WTC11 (cell line): ENCODE data around the gene INVS.

Experiments used
- AFF4 ChIP-seq: sonication (generic); formaldehyde crosslinking; IDR thresholded peaks from 2 replicates; pipeline ENCODE4 v1.8.1; 2023; ENCODE audit warnings: mild to moderate bottlenecking, missing genetic modification reagents, borderline replicate concordance
- KAT7 ChIP-seq: sonication (generic); formaldehyde crosslinking; IDR thresholded peaks from 2 replicates; pipeline ENCODE4 v1.8.1; 2023; ENCODE audit warnings: missing genetic modification reagents, mild to moderate bottlenecking, borderline replicate concordance
- ZBTB21 ChIP-seq: sonication (generic); formaldehyde crosslinking; IDR thresholded peaks from 2 replicates; pipeline ENCODE4 v1.8.1; 2023; ENCODE audit warnings: mild to moderate bottlenecking, missing genetic modification reagents, borderline replicate concordance
- TF ChIP-seq, protein P1 (sequence below): sonication (generic); formaldehyde crosslinking; IDR thresholded peaks from 2 replicates; pipeline ENCODE4 v1.8.1; 2023; ENCODE audit warnings: mild to moderate bottlenecking, missing genetic modification reagents

DNA sequence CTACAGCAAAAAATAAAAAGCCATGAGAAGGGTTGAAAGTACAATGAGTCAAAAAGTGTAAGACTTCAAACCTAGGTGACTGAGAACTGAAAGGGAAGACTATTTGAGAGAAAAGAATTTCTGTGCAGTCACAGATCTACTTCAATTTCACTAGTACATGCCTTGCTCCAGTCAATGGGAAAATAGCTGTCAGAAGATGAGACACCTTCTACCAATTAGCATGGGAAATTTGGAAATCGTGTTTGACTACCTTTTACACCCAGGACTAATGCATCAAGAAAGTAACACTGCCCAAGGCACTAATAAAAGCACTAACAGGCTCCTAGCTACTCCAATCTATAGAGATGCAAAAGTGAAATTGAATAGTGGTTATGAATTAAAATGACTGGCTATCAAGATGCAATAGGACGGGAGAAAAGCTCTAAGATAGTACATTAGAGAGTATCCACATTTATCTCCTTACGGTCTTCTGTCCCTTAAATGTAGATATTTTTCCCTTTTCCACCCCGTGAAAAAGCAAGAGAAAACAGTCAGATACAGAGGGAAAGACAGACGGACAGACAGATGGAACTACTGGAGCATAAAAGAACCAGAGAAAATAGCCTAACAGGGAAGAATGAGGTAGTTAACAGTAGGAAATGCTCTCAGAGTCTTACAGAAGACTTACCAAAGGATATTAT lies 15.5 kb upstream of the INVS start:
- TF ChIP-seq AFF4 (CRISPR knock-in tag) (no peak), KAT7 (CRISPR knock-in tag) (no peak), ZBTB21 (CRISPR knock-in tag) (no peak)
- TF ChIP-seq, protein P1, sequence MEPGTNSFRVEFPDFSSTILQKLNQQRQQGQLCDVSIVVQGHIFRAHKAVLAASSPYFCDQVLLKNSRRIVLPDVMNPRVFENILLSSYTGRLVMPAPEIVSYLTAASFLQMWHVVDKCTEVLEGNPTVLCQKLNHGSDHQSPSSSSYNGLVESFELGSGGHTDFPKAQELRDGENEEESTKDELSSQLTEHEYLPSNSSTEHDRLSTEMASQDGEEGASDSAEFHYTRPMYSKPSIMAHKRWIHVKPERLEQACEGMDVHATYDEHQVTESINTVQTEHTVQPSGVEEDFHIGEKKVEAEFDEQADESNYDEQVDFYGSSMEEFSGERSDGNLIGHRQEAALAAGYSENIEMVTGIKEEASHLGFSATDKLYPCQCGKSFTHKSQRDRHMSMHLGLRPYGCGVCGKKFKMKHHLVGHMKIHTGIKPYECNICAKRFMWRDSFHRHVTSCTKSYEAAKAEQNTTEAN (CRISPR knock-in tag) = no peak
